RWPE2 (cell line): Measurements from ENCODE around the gene GALT.

Experiments used
- ATAC-seq: fragments of 200-7000 bp; cut with Tn5 transposase; 3 replicates; pipeline ENCODE4 v1.9.1; 2021; ENCODE audit warnings: low read depth
- DNase-seq: peaks from one replicate; pipeline ENCODE4 v3.0.0-alpha.2; 2020; ENCODE audit warnings: low spot score
- H3K27ac ChIP-seq: fragments of 450-650 bp; 2 replicates; pipeline ENCODE4 v1.5.1; 2017; ENCODE audit warnings: mild to moderate bottlenecking; ENCODE audit not compliant: poor library complexity, severe bottlenecking
- H3K27me3 ChIP-seq: fragments of 250-450 bp; sonication (Bioruptor Pico); 2 replicates; pipeline ENCODE4 v1.5.1; 2021; ENCODE audit warnings: mild to moderate bottlenecking, moderate library complexity; ENCODE audit not compliant: insufficient read depth, poor library complexity, severe bottlenecking
- H3K36me3 ChIP-seq: fragments of 250-450 bp; sonication (Bioruptor Pico); 2 replicates; pipeline ENCODE4 v1.5.1; 2020; ENCODE audit warnings: low read depth, mild to moderate bottlenecking, moderate library complexity
- H3K4me1 ChIP-seq: fragments of 250-450 bp; sonication (Bioruptor Pico); 2 replicates; pipeline ENCODE4 v1.5.1; 2021; ENCODE audit warnings: mild to moderate bottlenecking, moderate library complexity; ENCODE audit not compliant: insufficient read depth, poor library complexity, severe bottlenecking
- H3K4me3 ChIP-seq: fragments of 250-450 bp; sonication (Bioruptor Pico); 2 replicates; pipeline ENCODE4 v1.5.1; 2021; ENCODE audit warnings: mild to moderate bottlenecking, moderate library complexity; ENCODE audit not compliant: severe bottlenecking
- H3K9me3 ChIP-seq: fragments of 250-450 bp; sonication (Bioruptor Pico); 2 replicates; pipeline ENCODE4 v1.5.1; 2021; ENCODE audit warnings: mild to moderate bottlenecking, moderate library complexity; ENCODE audit not compliant: severe bottlenecking
- TF ChIP-seq, protein P1 (sequence below): fragments of 450-650 bp; IDR thresholded peaks from one replicate; pipeline ENCODE4 v1.5.1; 2017; ENCODE audit warnings: mild to moderate bottlenecking, moderate library complexity; ENCODE audit not compliant: poor library complexity, severe bottlenecking

The GALT gene

GRCh38 chr9:34647084-34647403 lies 569 bp downstream of the GALT start:
- H3K4me1 ChIP-seq, result peaks cover 9% of the 10 kb centered on the region
- no peaks in the 10 kb centered on the region for H3K27me3 ChIP-seq
- no peaks in the 10 kb centered on the region for H3K9me3 ChIP-seq
- H3K4me3 ChIP-seq, result peak overlapping the region; percentile 50
- peak overlapping the region; percentile 31 for H3K27ac ChIP-seq
- ATAC-seq (peak; percentile 9; the same call in 2 of the 3 replicates), DNase-seq (no peak)
- TF ChIP-seq, protein P1, sequence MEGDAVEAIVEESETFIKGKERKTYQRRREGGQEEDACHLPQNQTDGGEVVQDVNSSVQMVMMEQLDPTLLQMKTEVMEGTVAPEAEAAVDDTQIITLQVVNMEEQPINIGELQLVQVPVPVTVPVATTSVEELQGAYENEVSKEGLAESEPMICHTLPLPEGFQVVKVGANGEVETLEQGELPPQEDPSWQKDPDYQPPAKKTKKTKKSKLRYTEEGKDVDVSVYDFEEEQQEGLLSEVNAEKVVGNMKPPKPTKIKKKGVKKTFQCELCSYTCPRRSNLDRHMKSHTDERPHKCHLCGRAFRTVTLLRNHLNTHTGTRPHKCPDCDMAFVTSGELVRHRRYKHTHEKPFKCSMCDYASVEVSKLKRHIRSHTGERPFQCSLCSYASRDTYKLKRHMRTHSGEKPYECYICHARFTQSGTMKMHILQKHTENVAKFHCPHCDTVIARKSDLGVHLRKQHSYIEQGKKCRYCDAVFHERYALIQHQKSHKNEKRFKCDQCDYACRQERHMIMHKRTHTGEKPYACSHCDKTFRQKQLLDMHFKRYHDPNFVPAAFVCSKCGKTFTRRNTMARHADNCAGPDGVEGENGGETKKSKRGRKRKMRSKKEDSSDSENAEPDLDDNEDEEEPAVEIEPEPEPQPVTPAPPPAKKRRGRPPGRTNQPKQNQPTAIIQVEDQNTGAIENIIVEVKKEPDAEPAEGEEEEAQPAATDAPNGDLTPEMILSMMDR, result peak; percentile 20
- peaks cover 22% of the 10 kb centered on the region; the same call in 1 of the 2 replicates for H3K36me3 ChIP-seq

DNA sequence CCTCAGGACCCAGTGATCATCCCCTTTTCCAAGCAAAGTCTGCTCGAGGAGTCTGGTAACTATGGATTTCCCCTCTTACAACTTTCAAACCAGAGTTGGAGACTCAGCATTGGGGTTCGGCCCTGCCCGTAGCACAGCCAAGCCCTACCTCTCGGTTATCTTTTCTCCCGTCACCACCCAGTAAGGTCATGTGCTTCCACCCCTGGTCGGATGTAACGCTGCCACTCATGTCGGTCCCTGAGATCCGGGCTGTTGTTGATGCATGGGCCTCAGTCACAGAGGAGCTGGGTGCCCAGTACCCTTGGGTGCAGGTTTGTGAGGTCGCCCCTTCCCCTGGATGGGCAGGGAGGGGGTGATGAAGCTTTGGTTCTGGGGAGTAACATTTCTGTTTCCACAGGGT lies 1.2 kb downstream of the GALT start:
- peak overlapping the region; percentile 31 for H3K27ac ChIP-seq

GRCh38 chr9:34648673-34649072 lies 2.2 kb downstream of the GALT start:
- peaks cover 9% of the 10 kb centered on the region for H3K4me1 ChIP-seq
- TF ChIP-seq, protein P1, result no peak
- no peak for ATAC-seq
- DNase-seq, result no peak
- peaks cover 22% of the 10 kb centered on the region; the same call in 1 of the 2 replicates for H3K36me3 ChIP-seq
- no peak overlapping the region for H3K27ac ChIP-seq
- no peaks in the 10 kb centered on the region for H3K9me3 ChIP-seq
- no peak overlapping the region for H3K4me3 ChIP-seq
- no peaks in the 10 kb centered on the region for H3K27me3 ChIP-seq

More for the DNA sequence above, 1.2 kb downstream of the GALT start:
- TF ChIP-seq, protein P1, result no peak
- no peak for DNase-seq
- H3K4me1 ChIP-seq, result peaks cover 9% of the 10 kb centered on the region
- ATAC-seq, result no peak
- peak overlapping the region; percentile 50 for H3K4me3 ChIP-seq
- H3K36me3 ChIP-seq, result peaks cover 22% of the 10 kb centered on the region; the same call in 1 of the 2 replicates
- no peaks in the 10 kb centered on the region for H3K9me3 ChIP-seq
- no peaks in the 10 kb centered on the region for H3K27me3 ChIP-seq

GRCh38 chr9:34650816-34651215 lies 4.3 kb downstream of the GALT start:
- peaks cover 9% of the 10 kb centered on the region for H3K4me1 ChIP-seq
- DNase-seq, result no peak
- H3K9me3 ChIP-seq, result no peaks in the 10 kb centered on the region
- ATAC-seq, result no peak
- peaks cover 22% of the 10 kb centered on the region; the same call in 1 of the 2 replicates for H3K36me3 ChIP-seq
- H3K27ac ChIP-seq, result peak overlapping the region; percentile 70
- TF ChIP-seq, protein P1, result no peak
- H3K4me3 ChIP-seq, result no peak overlapping the region
- H3K27me3 ChIP-seq, result no peaks in the 10 kb centered on the region

- 0 out of 3 replicates have a peak, but pooled peaks have one; percentile 1 for ATAC-seq
- Histone ChIP-seq H3K36me3 (peaks cover 22% of the 10 kb centered on the region; the same call in 1 of the 2 replicates), H3K4me1 (peaks cover 6% of the 10 kb centered on the region), H3K27ac (peak overlapping the region; percentile 70), H3K27me3 (no peaks in the 10 kb centered on the region), H3K9me3 (no peaks in the 10 kb centered on the region), H3K4me3 (peak overlapping the region; percentile 32)
- TF ChIP-seq, protein P1, result no peak
- DNase-seq, result no peak
Measured at GRCh38 chr9:34651321-34651720, 4.8 kb downstream of the GALT start.
